CD4-positive, alpha-beta T cell treated with Interferon alpha-2 for 1 hour (primary cell): ENCODE results near the gene TSR3.

Experiments used
- DNase-seq, 2 donors: peaks; one replicate each; pipeline ENCODE4 v3.0.0-alpha.2; 2020 to 2022

Gene TSR3

GRCh38 chr16:1351582-1352362, at the start of gene TSR3, which contains the start of gene GNPTG:
Gene TSR3 (minus strand): TSS chr16:1351878. CDS start chr16:1351804, 74 bp downstream.
Gene GNPTG (plus strand): TSS chr16:1351931. CDS start chr16:1351966, 35 bp downstream.
- peak; percentile 85 to 91 for DNase-seq

- DNase-seq, result no peak
Measured at GRCh38 chr16:1401061-1401757, 49.5 kb upstream of the TSR3 start.

GRCh38 chr16:1398826-1399581, 47.3 kb upstream of the TSR3 start:
- no peak for DNase-seq

GRCh38 chr16:1398351-1398750, 46.7 kb upstream of the TSR3 start:
- DNase-seq, result no peak

- DNase-seq, result no peak
Measured at GRCh38 chr16:1397779-1398178, 46.1 kb upstream of the TSR3 start.

- DNase-seq, result no peak
Measured at GRCh38 chr16:1395444-1396031, 43.9 kb upstream of the TSR3 start.

GRCh38 chr16:1394367-1394951, 42.8 kb upstream of the TSR3 start:
- no peak for DNase-seq

- no peak for DNase-seq
Measured at GRCh38 chr16:1393613-1394176, 42.0 kb upstream of the TSR3 start.

GRCh38 chr16:1392826-1393225, 41.1 kb upstream of the TSR3 start:
- DNase-seq, result no peak

GRCh38 chr16:1390239-1390779, 38.6 kb upstream of the TSR3 start:
- DNase-seq, result no peak

- no peak for DNase-seq
Measured at GRCh38 chr16:1389762-1390161, 38.1 kb upstream of the TSR3 start.

- no peak for DNase-seq
Measured at GRCh38 chr16:1387331-1387730, 35.7 kb upstream of the TSR3 start.

GRCh38 chr16:1385232-1385631, 33.6 kb upstream of the TSR3 start:
- DNase-seq, result no peak

GRCh38 chr16:1383556-1383955, 31.9 kb upstream of the TSR3 start:
- no peak for DNase-seq

- DNase-seq, result no peak
Measured at GRCh38 chr16:1381612-1382406, 30.1 kb upstream of the TSR3 start.

GRCh38 chr16:1380195-1380594, 28.5 kb upstream of the TSR3 start:
- no peak for DNase-seq

GRCh38 chr16:1379304-1380076, 27.8 kb upstream of the TSR3 start:
- peak; percentile 43 to 62 for DNase-seq

GRCh38 chr16:1378804-1379303, 27.2 kb upstream of the TSR3 start:
- peak; percentile 71 to 74 for DNase-seq

GRCh38 chr16:1378087-1378803, 26.6 kb upstream of the TSR3 start:
- no peak for DNase-seq
